DOHH2 (cell line): ENCODE results near the gene CPNE8.

Source experiments
- H3F3A ChIP-seq: fragments of 200-600 bp; sonication (generic), shearing (Covaris generic); 2 replicates; pipeline ENCODE4 v1.6.0; 2016; ENCODE audit warnings: antibody characterized with exemption, mild to moderate bottlenecking; ENCODE audit not compliant: control insufficient read depth, insufficient read depth
- H3K27ac ChIP-seq: fragments of 200-600 bp; sonication (generic); 2 replicates; pipeline ENCODE4 v1.5.1; 2014; ENCODE audit warnings: low read depth, mild to moderate bottlenecking, low read length, moderate library complexity
- H3K27me3 ChIP-seq: fragments of 200-600 bp; sonication (generic); 2 replicates; pipeline ENCODE4 v1.6.1; 2014; ENCODE audit warnings: mild to moderate bottlenecking, low read length, mixed read lengths; ENCODE audit not compliant: control insufficient read depth
- H3K36me3 ChIP-seq: fragments of 200-600 bp; sonication (generic); 2 replicates; pipeline ENCODE4 v1.6.1; 2014; ENCODE audit warnings: mild to moderate bottlenecking, low read length, moderate library complexity, mixed read lengths; ENCODE audit not compliant: control insufficient read depth
- H3K4me1 ChIP-seq: fragments of 200-600 bp; sonication (generic); 2 replicates; pipeline ENCODE4 v1.6.1; 2014; ENCODE audit warnings: mild to moderate bottlenecking, low read length, mixed read lengths; ENCODE audit not compliant: control insufficient read depth
- H3K4me2 ChIP-seq: fragments of 200-600 bp; sonication (generic); 2 replicates; pipeline ENCODE4 v1.6.0; 2014; ENCODE audit warnings: mild to moderate bottlenecking, low read length, moderate library complexity
- H3K4me3 ChIP-seq: fragments of 200-600 bp; sonication (generic); 2 replicates; pipeline ENCODE4 v1.5.1; 2014; ENCODE audit warnings: mild to moderate bottlenecking, low read length, mixed read lengths
- H3K79me2 ChIP-seq: fragments of 200-600 bp; sonication (generic); 2 replicates; pipeline ENCODE4 v1.6.1; 2014; ENCODE audit warnings: mild to moderate bottlenecking, low read length, mixed read lengths; ENCODE audit not compliant: control insufficient read depth
- H3K9me2 ChIP-seq: fragments of 200-600 bp; sonication (generic); replicated peaks from 2 replicates; pipeline ENCODE4 v1.6.1; 2014; ENCODE audit warnings: mild to moderate bottlenecking, low read length, mixed read lengths; ENCODE audit not compliant: control insufficient read depth
- H3K9me3 ChIP-seq: fragments of 200-600 bp; sonication (generic); 2 replicates; pipeline ENCODE4 v1.6.1; 2014; ENCODE audit warnings: antibody characterized with exemption, low read length, mixed read lengths; ENCODE audit not compliant: control insufficient read depth, insufficient read depth
- H4K20me1 ChIP-seq: fragments of 200-600 bp; sonication (generic); 2 replicates; pipeline ENCODE4 v1.6.0; 2014; ENCODE audit warnings: low read depth, mild to moderate bottlenecking, antibody characterized with exemption, low read length, moderate library complexity; ENCODE audit not compliant: control insufficient read depth, insufficient read depth
- CTCF ChIP-seq: fragments of 200-600 bp; sonication (generic); IDR thresholded peaks from one replicate; pipeline ENCODE4 v1.5.1; 2014; ENCODE audit warnings: antibody characterized with exemption, mild to moderate bottlenecking, low read depth, low read length; ENCODE audit not compliant: poor library complexity, severe bottlenecking
- EZH2phosphoT487 ChIP-seq: fragments of 200-600 bp; sonication (generic); IDR thresholded peaks from 2 replicates; pipeline ENCODE4 v1.6.1; 2017; ENCODE audit warnings: borderline replicate concordance, mild to moderate bottlenecking, antibody characterized with exemption, low read length, moderate library complexity, mixed read lengths

The CPNE8 gene

GRCh38 chr12:38878333-38878705, 27.1 kb downstream of the CPNE8 start:
- no peaks in the 10 kb centered on the region for H3K79me2 ChIP-seq
- H4K20me1 ChIP-seq: no peaks in the 10 kb centered on the region
- no peak overlapping the region for H3K27ac ChIP-seq
- H3K36me3 ChIP-seq: no peaks in the 10 kb centered on the region
- no peak for TF ChIP-seq CTCF
- TF ChIP-seq EZH2phosphoT487: no peak
- H3K4me1 ChIP-seq: no peaks in the 10 kb centered on the region
- no peaks in the 10 kb centered on the region for H3F3A ChIP-seq
- H3K4me3 ChIP-seq: no peak overlapping the region
- H3K9me2 ChIP-seq: no peaks in the 10 kb centered on the region
- no peaks in the 10 kb centered on the region for H3K9me3 ChIP-seq
- H3K4me2 ChIP-seq: no peak overlapping the region
- H3K27me3 ChIP-seq: no peaks in the 10 kb centered on the region

GRCh38 chr12:38875586-38876228, 29.7 kb downstream of the CPNE8 start:
- Histone ChIP-seq H3K9me2 (no peaks in the 10 kb centered on the region), H3K4me2 (no peak overlapping the region), H3K36me3 (no peaks in the 10 kb centered on the region), H3K4me1 (no peaks in the 10 kb centered on the region), H3K79me2 (no peaks in the 10 kb centered on the region), H3K4me3 (no peak overlapping the region), H3K27ac (no peak overlapping the region), H3K9me3 (no peaks in the 10 kb centered on the region), H3K27me3 (no peaks in the 10 kb centered on the region), H4K20me1 (no peaks in the 10 kb centered on the region), H3F3A (no peaks in the 10 kb centered on the region)
- TF ChIP-seq EZH2phosphoT487 (no peak), CTCF (no peak)

DNA sequence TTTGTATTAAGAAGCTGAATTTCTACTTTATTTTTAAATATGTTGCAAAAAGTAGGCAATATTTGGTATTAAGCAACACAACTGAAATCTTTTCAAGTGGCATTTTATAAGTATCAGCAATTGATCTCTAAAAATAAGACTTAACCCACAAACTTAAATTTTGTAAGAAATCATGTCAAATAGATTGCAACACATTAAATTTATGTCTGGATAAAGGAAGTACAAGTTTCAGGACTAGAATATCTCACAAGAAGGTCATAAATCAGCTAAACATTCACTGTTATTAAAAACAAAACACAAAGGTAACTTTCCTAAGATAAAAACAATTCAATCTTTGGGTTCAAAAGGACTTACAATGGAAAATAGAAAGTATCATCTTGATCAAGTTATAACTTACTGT, 32.8 kb downstream of the CPNE8 start:
- Histone ChIP-seq H3K4me2 (no peak overlapping the region), H4K20me1 (no peaks in the 10 kb centered on the region), H3K9me3 (no peaks in the 10 kb centered on the region), H3K36me3 (no peaks in the 10 kb centered on the region), H3K27me3 (no peaks in the 10 kb centered on the region), H3K4me1 (no peaks in the 10 kb centered on the region), H3K79me2 (no peaks in the 10 kb centered on the region), H3K9me2 (no peaks in the 10 kb centered on the region), H3K27ac (no peak overlapping the region), H3K4me3 (no peak overlapping the region), H3F3A (no peaks in the 10 kb centered on the region)
- TF ChIP-seq EZH2phosphoT487 (no peak), CTCF (no peak)
